HG03378 (cell line): ENCODE results near the gene TBATA.

Experiments used
- ATAC-seq: cut with Tn5 transposase; IDR thresholded peaks from one replicate; pipeline ENCODE4 v1.9.1; 2021; ENCODE audit warnings: mild to moderate bottlenecking, moderate library complexity; ENCODE audit not compliant: unreplicated experiment

Gene TBATA

GRCh38 chr10:70722820-70723424, 62.3 kb downstream of the TBATA start:
- ATAC-seq: no peak
